GM21526 (cell line): ENCODE data around the gene FAF1.
"Not testable (repeated sequence)": the region's sequence is repeated elsewhere in the genome, so short reads cannot be mapped to it uniquely, and the experiment has no call there.

ENCODE experiments used
- ATAC-seq: cut with Tn5 transposase; IDR thresholded peaks from one replicate; pipeline ENCODE4 v1.9.1; 2021; ENCODE audit warnings: moderate library complexity; ENCODE audit not compliant: unreplicated experiment, low FRiP score

The FAF1 gene

GRCh38 chr1:50917138-50918137, 42.6 kb downstream of the FAF1 start:
- peak; percentile 60 for ATAC-seq

- no peak for ATAC-seq
These were observed 44.4 kb downstream of the FAF1 start for GRCh38 chr1:50915621-50916020.

- no peak for ATAC-seq
These were observed 46.1 kb downstream of the FAF1 start for GRCh38 chr1:50913954-50914353.

DNA sequence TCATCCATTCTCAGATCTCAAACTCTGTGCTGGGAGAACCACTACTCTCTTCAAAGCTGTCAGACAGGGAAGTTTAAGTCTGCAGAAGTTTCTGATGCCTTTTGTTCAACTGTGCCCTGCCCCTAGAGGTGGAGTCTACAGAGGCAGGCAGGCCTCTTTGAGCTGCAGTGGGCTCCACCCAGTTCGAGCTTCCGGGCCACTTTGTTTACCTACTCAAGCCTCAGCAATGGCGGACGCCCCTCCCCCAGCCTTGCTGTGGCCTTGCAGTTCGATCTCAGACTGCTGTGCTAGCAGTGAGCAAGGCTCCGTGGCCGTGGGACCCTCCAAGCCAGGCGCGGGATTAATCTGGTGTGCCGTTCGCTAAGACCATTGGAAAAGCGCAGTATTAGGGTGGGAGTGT, 49.7 kb downstream of the FAF1 start:
- not testable (repeated sequence) for ATAC-seq

GRCh38 chr1:50907610-50908009, 52.5 kb downstream of the FAF1 start:
- ATAC-seq: not testable (repeated sequence)

- ATAC-seq: not testable (repeated sequence)
These were observed 54.0 kb downstream of the FAF1 start for GRCh38 chr1:50906050-50906449.

DNA sequence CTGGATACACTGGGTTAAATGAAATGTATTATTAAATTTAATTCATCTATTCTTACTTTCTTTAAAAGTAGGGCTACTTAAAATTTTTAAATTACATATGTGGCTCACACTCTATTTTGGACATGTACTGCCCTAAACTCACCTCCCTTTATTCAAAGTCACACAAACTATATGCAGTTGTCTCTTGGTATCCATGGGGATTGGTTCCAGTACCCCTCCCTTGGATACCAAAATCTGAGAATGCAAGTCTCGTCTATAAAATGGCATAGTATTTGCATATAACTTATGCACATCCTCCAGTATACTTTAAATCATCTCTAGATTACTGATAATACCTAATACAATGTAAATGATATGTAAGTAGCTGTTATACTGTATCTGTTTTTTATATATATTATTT, 57.6 kb downstream of the FAF1 start:
- no peak for ATAC-seq

- no peak for ATAC-seq
These were observed 58.2 kb downstream of the FAF1 start for GRCh38 chr1:50901872-50902271.

DNA sequence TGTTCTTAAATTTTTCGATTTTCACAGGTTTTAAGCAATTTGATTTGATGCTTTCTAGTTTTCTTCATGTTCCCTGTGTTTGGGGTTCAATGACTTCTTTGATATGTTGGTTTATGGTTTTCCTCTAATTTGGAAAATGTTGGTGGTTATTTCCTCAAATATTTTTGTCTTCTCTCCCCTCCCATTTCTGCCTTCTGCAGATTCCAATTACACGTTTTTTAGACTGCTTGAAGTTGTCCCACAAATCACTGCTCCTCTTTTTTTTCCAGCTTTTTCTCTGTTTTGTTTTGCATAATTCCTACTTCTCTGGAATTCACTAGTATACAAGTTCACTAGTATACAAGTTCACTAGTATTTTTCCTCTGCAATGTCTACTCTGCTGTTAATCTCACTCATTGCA, 61.3 kb downstream of the FAF1 start:
- ATAC-seq: no peak

GRCh38 chr1:50894340-50894739, 65.7 kb downstream of the FAF1 start:
- ATAC-seq: no peak

- ATAC-seq: no peak
These were observed 66.6 kb downstream of the FAF1 start for GRCh38 chr1:50893466-50893865.

- ATAC-seq: not testable (repeated sequence)
These were observed 72.5 kb downstream of the FAF1 start for GRCh38 chr1:50887555-50887954.

DNA sequence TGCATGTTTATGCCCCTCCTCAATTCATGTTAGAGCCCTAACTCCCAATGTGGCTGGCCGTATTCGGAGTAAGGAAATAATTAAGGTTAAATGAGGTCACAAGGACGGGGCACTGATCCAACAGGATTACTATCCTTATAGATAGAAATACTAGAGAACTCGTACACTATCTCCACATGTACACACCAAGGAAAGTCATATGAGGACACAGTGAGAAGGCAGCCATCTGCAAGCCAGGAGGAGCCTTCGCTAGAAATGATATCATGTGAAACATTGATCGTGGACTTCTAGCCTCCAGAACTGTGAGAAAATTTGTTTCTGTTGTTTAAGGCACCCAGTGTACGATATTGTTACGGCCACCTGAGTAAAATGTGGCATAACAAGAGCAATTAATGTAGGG, 79.7 kb downstream of the FAF1 start:
- no peak for ATAC-seq

GRCh38 chr1:50879137-50879536, 80.9 kb downstream of the FAF1 start:
- ATAC-seq: no peak

DNA sequence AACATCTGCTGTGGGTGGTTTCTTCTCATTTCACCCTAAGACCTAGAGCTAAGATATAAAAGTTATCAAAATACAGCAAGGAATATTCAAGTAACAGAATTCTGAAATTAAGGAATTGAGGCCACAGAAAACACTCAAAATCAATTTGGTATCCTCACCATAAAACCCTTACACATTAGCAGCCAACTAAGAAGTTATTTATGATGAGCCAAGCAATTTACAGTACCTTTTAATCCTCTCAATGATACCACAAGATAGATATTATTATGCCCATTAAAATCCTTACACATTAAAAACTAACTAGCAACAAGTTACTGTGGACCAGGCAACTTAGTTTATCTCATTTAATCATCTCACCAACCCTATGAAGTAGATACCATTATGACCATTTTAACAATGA, 81.6 kb downstream of the FAF1 start:
- ATAC-seq: no peak

GRCh38 chr1:50877641-50878040, 82.4 kb downstream of the FAF1 start:
- ATAC-seq: no peak

DNA sequence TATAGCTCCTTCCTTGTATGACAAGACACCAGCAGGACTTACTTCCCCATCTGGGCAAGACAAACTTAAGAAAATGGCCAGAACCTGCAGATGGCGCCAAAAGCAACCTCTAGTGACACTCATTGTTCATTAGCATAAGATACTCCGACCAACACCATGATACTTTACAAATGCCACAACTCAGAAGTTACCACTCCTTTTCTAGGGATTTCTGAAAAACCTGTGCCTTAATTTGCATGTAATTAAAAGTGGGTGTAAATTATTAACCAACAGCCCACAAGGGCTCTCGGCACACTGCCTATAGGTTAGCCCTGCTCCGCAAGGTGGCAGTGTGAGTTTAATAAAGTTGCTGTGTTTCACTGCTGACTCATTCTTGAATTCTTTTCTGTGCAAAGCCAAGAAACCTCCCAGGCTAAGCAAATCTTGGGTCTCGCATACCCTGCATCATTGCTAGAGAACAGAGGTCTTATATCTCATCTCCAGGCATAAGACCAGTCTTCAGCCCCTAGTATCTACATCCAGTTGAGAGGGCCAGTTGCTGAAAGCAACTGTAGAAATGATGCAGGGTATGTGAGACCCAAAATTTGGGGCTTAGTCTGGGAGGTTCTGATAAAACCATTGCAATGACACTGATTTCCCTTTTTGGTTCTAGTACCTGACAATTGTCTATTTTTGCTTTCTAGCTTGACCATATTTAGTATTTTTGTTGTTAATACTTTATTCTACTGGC, 86.4 kb downstream of the FAF1 start:
- ATAC-seq: peak; percentile 95

DNA sequence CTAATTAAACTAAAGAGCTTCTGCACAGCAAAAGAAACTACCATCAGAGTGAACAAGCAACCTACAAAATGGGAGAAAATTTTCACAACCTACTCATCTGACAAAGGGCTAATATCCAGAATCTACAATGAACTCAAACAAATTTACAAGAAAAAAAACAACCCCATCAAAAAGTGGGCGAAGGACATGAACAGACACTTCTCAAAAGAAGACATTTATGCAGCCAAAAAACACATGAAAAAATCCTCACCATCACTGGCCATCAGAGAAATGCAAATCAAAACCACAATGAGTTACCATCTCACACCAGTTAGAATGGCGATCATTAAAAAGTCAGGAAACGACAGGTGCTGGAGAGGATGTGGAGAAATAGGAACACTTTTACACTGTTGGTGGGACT, 95.2 kb downstream of the FAF1 start:
- ATAC-seq: not testable (repeated sequence)

DNA sequence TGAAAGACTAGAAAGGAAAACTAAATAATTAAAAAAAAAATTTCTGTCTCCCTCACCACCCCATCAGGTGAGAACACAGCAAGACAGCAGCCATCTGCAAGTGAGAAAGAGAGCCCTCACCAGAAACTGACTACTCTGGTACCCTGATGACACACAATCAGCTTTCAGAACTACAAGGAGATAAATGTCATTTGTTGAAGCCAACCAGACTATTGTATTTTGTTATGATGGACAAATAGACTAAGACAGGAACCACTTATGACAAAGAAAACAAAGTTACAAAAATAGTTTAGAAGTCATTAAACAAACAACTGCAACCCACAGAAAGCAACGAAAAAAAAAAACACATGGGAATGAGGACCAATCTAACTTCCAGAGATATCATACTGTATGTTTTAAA, 98.3 kb downstream of the FAF1 start:
- ATAC-seq: no peak

DNA sequence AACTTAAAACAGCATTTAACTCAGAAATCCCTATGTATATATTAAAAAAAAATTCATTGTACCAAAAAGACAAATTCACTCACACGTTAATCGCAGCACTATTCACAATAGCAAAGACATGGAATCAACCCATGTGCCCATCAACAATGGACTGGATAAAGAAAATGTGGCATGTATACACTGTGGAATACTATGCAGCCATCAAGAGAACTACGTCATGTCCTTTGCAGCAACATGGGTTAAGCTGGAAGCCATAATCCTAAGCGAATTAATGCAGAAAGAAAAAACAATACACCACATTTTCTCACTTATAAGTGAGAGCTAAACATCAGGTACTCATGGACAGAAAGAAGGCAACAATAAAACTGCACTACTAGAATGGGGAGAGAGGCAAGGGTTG, 99.4 kb downstream of the FAF1 start:
- ATAC-seq: no peak

GRCh38 chr1:50860256-50860655, 99.8 kb downstream of the FAF1 start:
- no peak for ATAC-seq

- no peak for ATAC-seq
These were observed 100.4 kb downstream of the FAF1 start for GRCh38 chr1:50859657-50860056.
